SK-N-SH treated with all-trans-retinoic acid at 6 μM for 48 hours (cell line): ENCODE data around the gene FER.

Experiments
- ATAC-seq: fragments of 200-7000 bp; cut with Tn5 transposase; 3 replicates; pipeline ENCODE4 v1.9.1; 2020; ENCODE audit warnings: mild to moderate bottlenecking, moderate library complexity
- ARNTL ChIP-seq: fragments of 450-650 bp; formaldehyde crosslinking; IDR thresholded peaks from 2 replicates; pipeline ENCODE4 v1.5.0; 2020; ENCODE audit warnings: low read depth, mild to moderate bottlenecking, moderate library complexity, borderline replicate concordance
- CSDC2 ChIP-seq: fragments of 250-450 bp; sonication (Bioruptor Pico); IDR thresholded peaks from 2 replicates; pipeline ENCODE4 v1.5.0; 2020; ENCODE audit warnings: mild to moderate bottlenecking, moderate library complexity
- ESRRG ChIP-seq: fragments of 250-450 bp; sonication (Bioruptor Pico); IDR thresholded peaks from 2 replicates; pipeline ENCODE4 v1.6.1; 2021; ENCODE audit warnings: mild to moderate bottlenecking
- ISL1 ChIP-seq: fragments of 250-450 bp; sonication (Bioruptor Pico); IDR thresholded peaks from 2 replicates; pipeline ENCODE4 v2.1.2; 2022; ENCODE audit warnings: mild to moderate bottlenecking, moderate library complexity
- RARB ChIP-seq: fragments of 250-450 bp; sonication (Bioruptor Pico); IDR thresholded peaks from 2 replicates; pipeline ENCODE4 v1.8.0; 2021; ENCODE audit warnings: mild to moderate bottlenecking, moderate library complexity
- SNAI2 ChIP-seq: fragments of 250-450 bp; sonication (Bioruptor Pico); IDR thresholded peaks from 2 replicates; pipeline ENCODE4 v1.5.0; 2020; ENCODE audit warnings: mild to moderate bottlenecking, moderate library complexity
- TCF4 ChIP-seq: fragments of 250-450 bp; sonication (Bioruptor Pico); IDR thresholded peaks from 2 replicates; pipeline ENCODE4 v1.8.0; 2021; ENCODE audit warnings: mild to moderate bottlenecking, moderate library complexity, borderline replicate concordance
- TOX ChIP-seq: fragments of 250-450 bp; sonication (Bioruptor Pico); IDR thresholded peaks from 2 replicates; pipeline ENCODE4 v1.8.0; 2021; ENCODE audit warnings: mild to moderate bottlenecking, moderate library complexity, borderline replicate concordance
- ZC3H10 ChIP-seq: fragments of 250-450 bp; sonication (Bioruptor Pico); IDR thresholded peaks from 2 replicates; pipeline ENCODE4 v1.5.1; 2021; ENCODE audit warnings: mild to moderate bottlenecking, moderate library complexity
- ZFP3 ChIP-seq: fragments of 250-450 bp; sonication (Bioruptor Pico); IDR thresholded peaks from 2 replicates; pipeline ENCODE4 v1.5.0; 2020; ENCODE audit warnings: mild to moderate bottlenecking, moderate library complexity
- ZFP30 ChIP-seq: fragments of 450-650 bp; formaldehyde crosslinking; IDR thresholded peaks from 2 replicates; pipeline ENCODE4 v1.5.0; 2022; ENCODE audit warnings: mild to moderate bottlenecking, moderate library complexity
- ZNF565 ChIP-seq: fragments of 450-650 bp; formaldehyde crosslinking; conservative IDR thresholded peaks from 2 replicates; pipeline ENCODE4 v1.5.0; 2020; ENCODE audit warnings: low read depth, mild to moderate bottlenecking, moderate library complexity
- ZNF70 ChIP-seq: fragments of 450-650 bp; formaldehyde crosslinking; IDR thresholded peaks from 2 replicates; pipeline ENCODE4 v1.5.0; 2020; ENCODE audit warnings: mild to moderate bottlenecking, moderate library complexity
- ZNF8 ChIP-seq: fragments of 450-650 bp; formaldehyde crosslinking; IDR thresholded peaks from 2 replicates; pipeline ENCODE4 v1.5.0; 2020; ENCODE audit warnings: mild to moderate bottlenecking, moderate library complexity
- TF ChIP-seq, protein P1 (sequence below): fragments of 250-450 bp; sonication (Bioruptor Pico); IDR thresholded peaks from 2 replicates; pipeline ENCODE4 v1.5.0; 2020; ENCODE audit warnings: mild to moderate bottlenecking, moderate library complexity
- TF ChIP-seq, protein P2 (sequence below): fragments of 250-450 bp; sonication (Bioruptor Pico); IDR thresholded peaks from 2 replicates; pipeline ENCODE4 v1.8.0; 2020; ENCODE audit warnings: mild to moderate bottlenecking, moderate library complexity, borderline replicate concordance
- TF ChIP-seq, protein P3 (sequence below): fragments of 250-450 bp; sonication (Bioruptor Pico); IDR thresholded peaks from 2 replicates; pipeline ENCODE4 v1.5.1; 2020; ENCODE audit warnings: low read depth, mild to moderate bottlenecking, moderate library complexity
- TF ChIP-seq, protein P4 (sequence below): fragments of 250-450 bp; sonication (Bioruptor Pico); IDR thresholded peaks from 2 replicates; pipeline ENCODE4 v1.5.1; 2021; ENCODE audit warnings: mild to moderate bottlenecking, moderate library complexity

The FER gene

DNA sequence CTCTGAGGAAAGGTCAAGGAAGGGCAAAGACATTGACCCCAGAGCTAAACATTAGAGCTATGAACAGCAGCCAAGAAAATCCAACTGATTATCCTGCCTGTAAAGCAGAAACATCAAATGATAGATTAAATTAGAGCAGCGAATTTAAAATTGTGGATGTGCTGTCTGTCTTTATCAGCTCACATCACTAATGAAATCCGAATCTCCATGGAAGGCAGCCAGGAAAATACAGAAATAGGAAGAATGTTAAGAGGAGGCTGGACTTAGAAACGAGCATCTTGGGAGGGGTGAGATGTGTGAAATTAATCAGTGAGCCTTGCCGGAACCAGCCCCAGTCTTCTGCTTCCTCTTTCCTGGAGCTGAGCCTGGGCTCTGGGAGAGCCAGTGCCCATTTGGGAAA lies 471.1 kb downstream of the FER start:
- ATAC-seq: peak; percentile 74
- TF ChIP-seq TCF4 (CRISPR knock-in tag) (peak; percentile 51; the same call in 1 of the 2 replicates), ARNTL (no peak), ISL1 (CRISPR knock-in tag) (peak; percentile 74), SNAI2 (CRISPR knock-in tag) (0 out of 2 replicates have a peak, but pooled peaks have one; percentile 71)
- TF ChIP-seq, all 23 proteins: peak for 3

DNA sequence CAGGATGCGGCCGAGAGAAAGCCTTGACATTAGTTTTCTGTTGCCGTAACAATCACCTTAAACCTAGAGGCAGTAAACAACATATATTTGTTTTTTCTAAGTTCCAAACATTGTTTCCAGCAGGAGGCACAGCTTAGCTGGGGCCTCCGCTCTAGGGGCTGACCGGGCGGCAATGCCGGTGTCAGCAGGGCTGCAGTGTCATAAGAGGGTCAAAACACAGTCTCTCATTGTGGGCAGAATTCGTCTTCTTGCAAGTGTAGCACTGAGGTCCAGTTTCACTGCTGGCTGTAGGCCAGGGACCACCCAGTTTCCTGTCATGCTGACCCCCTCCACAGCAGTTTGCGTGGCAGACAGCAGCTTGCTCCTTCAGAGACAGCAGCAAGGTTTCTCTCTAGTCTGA lies 475.8 kb downstream of the FER start:
- no peak for TF ChIP-seq ZNF70
- TF ChIP-seq, protein P1, sequence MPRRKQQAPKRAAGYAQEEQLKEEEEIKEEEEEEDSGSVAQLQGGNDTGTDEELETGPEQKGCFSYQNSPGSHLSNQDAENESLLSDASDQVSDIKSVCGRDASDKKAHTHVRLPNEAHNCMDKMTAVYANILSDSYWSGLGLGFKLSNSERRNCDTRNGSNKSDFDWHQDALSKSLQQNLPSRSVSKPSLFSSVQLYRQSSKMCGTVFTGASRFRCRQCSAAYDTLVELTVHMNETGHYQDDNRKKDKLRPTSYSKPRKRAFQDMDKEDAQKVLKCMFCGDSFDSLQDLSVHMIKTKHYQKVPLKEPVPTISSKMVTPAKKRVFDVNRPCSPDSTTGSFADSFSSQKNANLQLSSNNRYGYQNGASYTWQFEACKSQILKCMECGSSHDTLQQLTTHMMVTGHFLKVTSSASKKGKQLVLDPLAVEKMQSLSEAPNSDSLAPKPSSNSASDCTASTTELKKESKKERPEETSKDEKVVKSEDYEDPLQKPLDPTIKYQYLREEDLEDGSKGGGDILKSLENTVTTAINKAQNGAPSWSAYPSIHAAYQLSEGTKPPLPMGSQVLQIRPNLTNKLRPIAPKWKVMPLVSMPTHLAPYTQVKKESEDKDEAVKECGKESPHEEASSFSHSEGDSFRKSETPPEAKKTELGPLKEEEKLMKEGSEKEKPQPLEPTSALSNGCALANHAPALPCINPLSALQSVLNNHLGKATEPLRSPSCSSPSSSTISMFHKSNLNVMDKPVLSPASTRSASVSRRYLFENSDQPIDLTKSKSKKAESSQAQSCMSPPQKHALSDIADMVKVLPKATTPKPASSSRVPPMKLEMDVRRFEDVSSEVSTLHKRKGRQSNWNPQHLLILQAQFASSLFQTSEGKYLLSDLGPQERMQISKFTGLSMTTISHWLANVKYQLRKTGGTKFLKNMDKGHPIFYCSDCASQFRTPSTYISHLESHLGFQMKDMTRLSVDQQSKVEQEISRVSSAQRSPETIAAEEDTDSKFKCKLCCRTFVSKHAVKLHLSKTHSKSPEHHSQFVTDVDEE (CRISPR knock-in tag): no peak
- TF ChIP-seq TOX (CRISPR knock-in tag): no peak
- TF ChIP-seq, protein P2, sequence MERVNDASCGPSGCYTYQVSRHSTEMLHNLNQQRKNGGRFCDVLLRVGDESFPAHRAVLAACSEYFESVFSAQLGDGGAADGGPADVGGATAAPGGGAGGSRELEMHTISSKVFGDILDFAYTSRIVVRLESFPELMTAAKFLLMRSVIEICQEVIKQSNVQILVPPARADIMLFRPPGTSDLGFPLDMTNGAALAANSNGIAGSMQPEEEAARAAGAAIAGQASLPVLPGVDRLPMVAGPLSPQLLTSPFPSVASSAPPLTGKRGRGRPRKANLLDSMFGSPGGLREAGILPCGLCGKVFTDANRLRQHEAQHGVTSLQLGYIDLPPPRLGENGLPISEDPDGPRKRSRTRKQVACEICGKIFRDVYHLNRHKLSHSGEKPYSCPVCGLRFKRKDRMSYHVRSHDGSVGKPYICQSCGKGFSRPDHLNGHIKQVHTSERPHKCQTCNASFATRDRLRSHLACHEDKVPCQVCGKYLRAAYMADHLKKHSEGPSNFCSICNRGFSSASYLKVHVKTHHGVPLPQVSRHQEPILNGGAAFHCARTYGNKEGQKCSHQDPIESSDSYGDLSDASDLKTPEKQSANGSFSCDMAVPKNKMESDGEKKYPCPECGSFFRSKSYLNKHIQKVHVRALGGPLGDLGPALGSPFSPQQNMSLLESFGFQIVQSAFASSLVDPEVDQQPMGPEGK (CRISPR knock-in tag): no peak
- no peak for TF ChIP-seq ESRRG (CRISPR knock-in tag)
- no peak for TF ChIP-seq ARNTL
- TF ChIP-seq, protein P3, sequence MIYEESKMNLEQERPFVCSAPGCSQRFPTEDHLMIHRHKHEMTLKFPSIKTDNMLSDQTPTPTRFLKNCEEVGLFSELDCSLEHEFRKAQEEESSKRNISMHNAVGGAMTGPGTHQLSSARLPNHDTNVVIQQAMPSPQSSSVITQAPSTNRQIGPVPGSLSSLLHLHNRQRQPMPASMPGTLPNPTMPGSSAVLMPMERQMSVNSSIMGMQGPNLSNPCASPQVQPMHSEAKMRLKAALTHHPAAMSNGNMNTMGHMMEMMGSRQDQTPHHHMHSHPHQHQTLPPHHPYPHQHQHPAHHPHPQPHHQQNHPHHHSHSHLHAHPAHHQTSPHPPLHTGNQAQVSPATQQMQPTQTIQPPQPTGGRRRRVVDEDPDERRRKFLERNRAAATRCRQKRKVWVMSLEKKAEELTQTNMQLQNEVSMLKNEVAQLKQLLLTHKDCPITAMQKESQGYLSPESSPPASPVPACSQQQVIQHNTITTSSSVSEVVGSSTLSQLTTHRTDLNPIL (CRISPR knock-in tag): no peak
- no peak for TF ChIP-seq RARB
- TF ChIP-seq ISL1 (CRISPR knock-in tag): no peak
- TF ChIP-seq ZFP30 (CRISPR knock-in tag): no peak
- TF ChIP-seq, protein P4, sequence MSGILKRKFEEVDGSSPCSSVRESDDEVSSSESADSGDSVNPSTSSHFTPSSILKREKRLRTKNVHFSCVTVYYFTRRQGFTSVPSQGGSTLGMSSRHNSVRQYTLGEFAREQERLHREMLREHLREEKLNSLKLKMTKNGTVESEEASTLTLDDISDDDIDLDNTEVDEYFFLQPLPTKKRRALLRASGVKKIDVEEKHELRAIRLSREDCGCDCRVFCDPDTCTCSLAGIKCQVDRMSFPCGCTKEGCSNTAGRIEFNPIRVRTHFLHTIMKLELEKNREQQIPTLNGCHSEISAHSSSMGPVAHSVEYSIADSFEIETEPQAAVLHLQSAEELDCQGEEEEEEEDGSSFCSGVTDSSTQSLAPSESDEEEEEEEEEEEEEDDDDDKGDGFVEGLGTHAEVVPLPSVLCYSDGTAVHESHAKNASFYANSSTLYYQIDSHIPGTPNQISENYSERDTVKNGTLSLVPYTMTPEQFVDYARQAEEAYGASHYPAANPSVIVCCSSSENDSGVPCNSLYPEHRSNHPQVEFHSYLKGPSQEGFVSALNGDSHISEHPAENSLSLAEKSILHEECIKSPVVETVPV (CRISPR knock-in tag): no peak
- TF ChIP-seq CSDC2: no peak
- TF ChIP-seq ZNF8 (CRISPR knock-in tag): no peak
- ATAC-seq: no peak

DNA sequence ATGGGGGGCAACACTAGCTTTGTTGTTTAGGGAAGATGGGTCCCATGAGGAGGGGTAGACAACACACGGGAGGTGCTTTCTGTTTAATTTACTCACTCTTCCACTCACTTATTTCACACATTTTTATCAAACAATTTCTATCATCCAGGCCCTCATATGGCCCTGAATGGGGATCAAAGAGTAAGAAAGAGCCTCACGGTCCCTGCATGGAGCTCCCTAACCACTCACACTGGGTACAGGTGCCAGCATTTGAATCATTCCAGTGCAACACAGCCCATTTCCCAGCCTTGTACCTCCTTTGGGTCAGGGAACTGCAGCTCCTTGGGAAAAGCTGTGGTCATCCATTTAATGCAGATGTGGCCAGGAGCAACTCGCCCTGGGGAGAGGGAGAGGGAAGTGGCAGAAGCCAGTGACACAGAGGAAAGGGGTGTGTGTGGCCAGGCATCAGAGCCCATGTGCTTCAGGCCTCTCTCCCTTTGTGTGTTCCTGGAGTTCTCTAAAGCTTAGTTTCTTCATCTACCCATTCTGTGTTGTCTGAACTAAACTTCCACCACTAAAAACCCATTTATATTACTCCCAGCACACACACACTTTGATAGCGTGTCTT lies 476.7 kb downstream of the FER start:
- no peak for ATAC-seq
- TF ChIP-seq ZNF565 (CRISPR knock-in tag): no peak
- no peak for TF ChIP-seq RARB
- no peak for TF ChIP-seq ISL1 (CRISPR knock-in tag)
- TF ChIP-seq TOX (CRISPR knock-in tag): no peak
- TF ChIP-seq ESRRG (CRISPR knock-in tag): no peak
- TF ChIP-seq ZNF70: no peak
- TF ChIP-seq ZC3H10: no peak

DNA sequence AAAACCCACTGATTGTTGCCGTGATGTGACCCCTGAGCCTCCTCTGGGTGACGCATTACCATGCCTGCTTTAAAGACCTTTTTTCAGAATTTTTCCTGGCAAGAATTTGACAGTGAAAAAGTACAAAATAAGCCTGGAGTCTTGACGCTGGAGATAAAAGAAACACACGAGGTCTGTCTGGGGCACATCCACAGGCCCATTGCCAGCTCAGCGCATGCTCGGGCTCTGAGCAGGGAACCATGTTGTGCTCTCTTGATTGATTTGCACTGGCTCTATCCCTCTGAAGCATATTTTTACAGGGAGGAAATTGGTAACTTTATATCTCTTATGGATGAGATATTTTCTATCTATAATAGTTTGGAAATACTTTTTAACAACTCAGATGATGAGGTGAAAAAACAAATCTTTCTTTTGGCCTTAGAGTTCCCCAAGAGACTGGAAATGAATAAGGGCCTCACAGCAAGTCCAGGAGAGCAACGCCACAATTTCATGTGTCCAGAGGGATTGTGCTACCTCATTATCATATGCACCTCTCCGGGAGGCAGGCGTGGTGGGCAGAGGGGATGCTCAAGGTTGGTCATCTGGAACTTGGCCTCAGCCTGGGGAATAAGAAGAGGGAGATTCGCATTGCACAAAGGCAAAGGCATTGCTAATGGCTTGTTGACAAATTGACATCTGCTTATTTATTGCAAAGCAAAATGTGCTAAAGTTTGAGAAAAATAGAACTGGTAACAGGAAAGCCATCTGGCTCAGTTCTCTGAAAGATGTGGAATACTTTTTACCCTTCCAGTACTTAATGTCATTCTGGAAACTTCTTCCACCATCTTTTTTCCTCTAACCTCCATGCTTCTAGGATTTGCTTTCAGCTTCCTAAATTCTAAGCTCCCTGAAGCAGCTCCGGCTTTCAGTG lies 478.3 kb downstream of the FER start:
- no peak for ATAC-seq
- TF ChIP-seq CSDC2: no peak
- TF ChIP-seq TOX (CRISPR knock-in tag): no peak
- TF ChIP-seq, protein P3 (CRISPR knock-in tag): no peak
- TF ChIP-seq ZFP3 (CRISPR knock-in tag): no peak
